ENCODE results near the gene RPS27A. TPM values are rescaled to one million over a fixed set of nuclear protein-coding genes. Genes with fewer than 3 reads are reported as not detected.

The RPS27A gene
- total and polyA plus RNA-seq, 10 of the 15 experiments (the other 5 are each of a cell fraction or from before 2014, with no cell fraction given): 1,460 to 4,705 (median 1,996) TPM

- TF ChIP-seq SUPT20H (IDR thresholded peaks at IDR 0.05; ENCODE audit: borderline replicate concordance, control insufficient read depth, low read depth, low read length) (no peak), RFX5 (IDR thresholded peaks at IDR 0.05; ENCODE audit: low read depth, low read length) (no peak), TBL1XR1 (IDR thresholded peaks at IDR 0.05; ENCODE audit: low read depth, low read length) (no peak), KDM1A (IDR thresholded peaks at IDR 0.05; ENCODE audit: borderline replicate concordance) (no peak), MLLT1 (IDR thresholded peaks at IDR 0.05) (peak; percentile 89), ZBTB11 (CRISPR knock-in tag; IDR thresholded peaks at IDR 0.05) (no peak), POLR2A (IDR thresholded peaks at IDR 0.05; ENCODE audit: low read depth, low read length) (no peak; the same call in 1 of the 2 replicates), USF1 (IDR thresholded peaks at IDR 0.05; ENCODE audit: borderline replicate concordance, extremely low read length, insufficient read depth, low read depth, low read length) (peak; percentile 26), ZNF207 (IDR thresholded peaks at IDR 0.05; ENCODE audit: borderline replicate concordance) (no peak), SMARCA5 (IDR thresholded peaks at IDR 0.05) (peak; percentile 11; the same call in 1 of the 2 replicates), SIN3A (IDR thresholded peaks at IDR 0.05; ENCODE audit: low read depth, low read length) (peak; percentile 26; the same call in 1 of the 2 replicates), IKZF2 (IDR thresholded peaks at IDR 0.05) (no peak), NR2C1 (IDR thresholded peaks at IDR 0.05) (no peak), PRDM15 (CRISPR knock-in tag; IDR thresholded peaks at IDR 0.05) (no peak), SIX5 (IDR thresholded peaks at IDR 0.05; ENCODE audit: low read depth, low read length, severe bottlenecking) (no peak), ZNF24 (IDR thresholded peaks at IDR 0.05) (no peak), JUND (IDR thresholded peaks at IDR 0.05; ENCODE audit: low read depth, low read length) (no peak), POLR2AphosphoS5 (IDR thresholded peaks at IDR 0.05; ENCODE audit: low read length) (peak; percentile 83), RBBP5 (conservative IDR thresholded peaks at IDR 0.05) (no peak), NFXL1 (IDR thresholded peaks at IDR 0.05; ENCODE audit: borderline replicate concordance) (no peak), BCL11A (IDR thresholded peaks at IDR 0.05; ENCODE audit: low read depth, low read length) (no peak), RB1 (IDR thresholded peaks at IDR 0.05; ENCODE audit: borderline replicate concordance) (no peak), JUNB (IDR thresholded peaks at IDR 0.05) (no peak)
Measured at GRCh38 chr2:55232863-55233657, 572 bp downstream of the RPS27A start (continued).

All from GM12878 (cell line).